HCT116 (cell line): ENCODE data around the gene TENM3.

Source experiments
- CTCF ChIP-seq, 3 experiments: fragments of 200-600 bp in 1 of 3; sonication (generic) in 1 of 3; IDR thresholded peaks in 2 of 3; conservative IDR thresholded peaks in 1 of 3; 2 replicates each; pipeline ENCODE4 v1.5.1; 2012 to 2017; ENCODE audit warnings: low read depth in 2 of 3, low read length in 2 of 3, antibody characterized with exemption in 1 of 3, borderline replicate concordance in 1 of 3, control low read depth in 1 of 3, mild to moderate bottlenecking in 1 of 3, mixed read lengths in 1 of 3, mixed run types in 1 of 3, moderate library complexity in 1 of 3; ENCODE audit not compliant: insufficient read depth in 1 of 3
- JUND ChIP-seq: IDR thresholded peaks from 2 replicates; pipeline ENCODE4 v1.6.1; 2012
- MAX ChIP-seq: IDR thresholded peaks from 2 replicates; pipeline ENCODE4 v1.6.1; 2012
- POLR2A ChIP-seq: IDR thresholded peaks from 2 replicates; pipeline ENCODE4 v1.7.0; 2011; ENCODE audit warnings: borderline replicate concordance; ENCODE audit not compliant: insufficient read depth, insufficient read length; ENCODE audit errors: extremely low read depth
- SIN3A ChIP-seq: IDR thresholded peaks from 2 replicates; pipeline ENCODE4 v1.6.1; 2012; ENCODE audit warnings: low read depth

DNA sequence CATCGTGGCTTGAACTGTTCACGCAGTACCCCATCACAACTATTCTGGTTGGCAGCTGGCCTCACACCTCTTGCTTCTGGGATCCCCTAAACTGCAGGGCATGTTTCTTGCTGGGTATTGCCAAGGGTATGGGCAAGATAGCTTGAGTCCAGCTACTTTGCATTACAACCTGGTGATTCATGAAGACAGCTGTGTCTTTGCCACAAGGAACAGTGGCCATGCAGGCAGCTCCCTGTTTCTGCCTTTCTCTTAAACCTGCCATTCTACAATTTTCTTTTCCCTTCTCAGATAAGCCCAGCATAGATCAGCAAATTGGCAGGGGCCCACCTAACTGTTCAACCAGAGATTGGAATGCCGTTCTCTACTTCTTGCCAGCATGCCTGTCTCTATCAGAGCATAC, 42.8 kb downstream of the TENM3 start:
- TF ChIP-seq JUND = no peak
- no peak for TF ChIP-seq POLR2A
- no peak for TF ChIP-seq CTCF (IDR thresholded peaks at IDR 0.05 in 2 of 3, conservative IDR thresholded peaks at IDR 0.05 in 1 of 3; ENCODE audit: borderline replicate concordance in 1 of 3, insufficient read depth in 1 of 3, low read depth in 2 of 3, low read length in 2 of 3)
- no peak for TF ChIP-seq SIN3A
- no peak for TF ChIP-seq MAX
